GM12865 (cell line): Measurements from ENCODE around the gene TLE2.
"Not testable (repeated sequence)": the region's sequence is repeated elsewhere in the genome, so short reads cannot be mapped to it uniquely, and the experiment has no call there.

Source experiments
- DNase-seq: peaks from one replicate; pipeline ENCODE4 v3.0.0; 2010; ENCODE audit warnings: low read depth
- H3K4me3 ChIP-seq: 2 replicates; pipeline ENCODE4 v1.5.1; 2011; ENCODE audit warnings: mild to moderate bottlenecking, low read depth, low read length, control low read depth
- CTCF ChIP-seq: IDR thresholded peaks from 2 replicates; pipeline ENCODE4 v1.5.1; 2011; ENCODE audit warnings: low read length, control low read depth, low read depth, inconsistent platforms; ENCODE audit not compliant: insufficient read depth; ENCODE audit errors: missing control alignments

TLE2 gene

GRCh38 chr19:3055741-3056416 lies 26.8 kb upstream of the TLE2 start:
- TF ChIP-seq CTCF: no peak
- H3K4me3 ChIP-seq: no peak overlapping the region
- DNase-seq: no peak

- no peak overlapping the region for H3K4me3 ChIP-seq
- DNase-seq: no peak
- no peak for TF ChIP-seq CTCF
These were observed 26.1 kb upstream of the TLE2 start for GRCh38 chr19:3054972-3055740.

GRCh38 chr19:3054265-3054971 lies 25.3 kb upstream of the TLE2 start:
- H3K4me3 ChIP-seq: no peak overlapping the region
- DNase-seq: no peak
- no peak for TF ChIP-seq CTCF

GRCh38 chr19:3053780-3054179 lies 24.7 kb upstream of the TLE2 start:
- H3K4me3 ChIP-seq: no peak overlapping the region
- DNase-seq: no peak
- TF ChIP-seq CTCF: no peak

- H3K4me3 ChIP-seq: no peak overlapping the region
- DNase-seq: no peak
- TF ChIP-seq CTCF: no peak
These were observed 24.1 kb upstream of the TLE2 start for GRCh38 chr19:3053218-3053621.

- not testable (repeated sequence) for DNase-seq, H3K4me3 ChIP-seq
These were observed 20.9 kb upstream of the TLE2 start for GRCh38 chr19:3050016-3050415.

GRCh38 chr19:3049089-3049488 lies 20.0 kb upstream of the TLE2 start:
- DNase-seq: no peak
- H3K4me3 ChIP-seq: no peak overlapping the region
- no peak for TF ChIP-seq CTCF
